Panc1 (cell line): ENCODE measurements around the gene AGBL4.

Source experiments
- CTCF ChIP-seq: fragments of 450-650 bp; IDR thresholded peaks from 2 replicates; pipeline ENCODE4 v1.5.1; 2017; ENCODE audit warnings: mild to moderate bottlenecking
- POLR2AphosphoS5 ChIP-seq: IDR thresholded peaks from 2 replicates; pipeline ENCODE4 v1.6.1; 2012; ENCODE audit warnings: mild to moderate bottlenecking, low read depth, low read length, moderate library complexity

GRCh38 chr1:48760857-48761256 is 1262.9 kb downstream of the AGBL4 start:
- TF ChIP-seq POLR2AphosphoS5 (no peak), CTCF (no peak)
